ENCODE results near the gene PPP1R8.
"Not testable (repeated sequence)": the region's sequence is repeated elsewhere in the genome, so short reads cannot be mapped to it uniquely, and the experiment has no call there.

Gene PPP1R8

DNA sequence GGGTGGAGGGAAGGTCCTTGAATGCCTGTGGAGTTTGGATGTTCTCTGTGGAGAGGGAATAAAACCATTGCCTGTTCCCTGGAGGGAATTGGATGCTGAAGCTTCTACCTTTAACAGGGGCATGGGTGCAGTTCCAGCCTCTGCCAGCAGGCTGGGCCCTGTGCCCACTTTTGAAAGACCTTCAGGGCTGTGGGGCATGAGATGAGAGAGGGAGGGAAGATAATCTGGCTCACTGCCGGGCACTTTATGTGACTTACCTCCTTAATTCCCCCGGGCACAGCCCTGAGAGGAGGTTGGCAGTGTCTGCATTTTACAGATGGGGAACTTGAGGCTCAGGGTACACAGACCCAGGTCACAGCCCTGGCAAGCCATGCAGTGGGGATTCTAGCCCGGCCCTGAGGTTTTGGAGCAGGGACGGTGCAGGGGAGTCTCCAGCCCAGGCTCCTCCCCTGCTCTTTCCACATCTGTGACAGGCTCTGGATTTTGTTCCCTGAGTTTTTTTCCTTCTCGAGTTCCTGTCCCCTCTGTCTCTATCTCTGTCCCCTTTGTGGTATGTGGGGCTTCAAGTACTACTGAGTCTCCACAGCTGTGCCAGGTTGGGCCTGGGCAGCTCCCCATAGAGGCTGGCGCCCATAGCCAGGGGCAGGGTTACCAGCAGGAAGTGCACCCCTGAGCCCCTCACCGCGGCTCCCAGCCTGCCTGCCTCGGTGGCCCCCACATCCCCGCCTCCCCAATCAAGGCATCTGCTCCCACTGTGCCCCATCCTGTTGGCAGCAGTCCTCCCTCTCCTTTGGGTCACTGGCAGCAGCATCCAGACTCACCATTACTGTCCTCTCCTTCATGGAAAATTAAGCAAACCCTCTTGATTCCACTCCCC is 27.7 kb downstream of the PPP1R8 start:
- Mint-ChIP-seq H3K36me3 (ENCODE audit: low read depth) (no peaks in the 10 kb centered on the region), H3K4me3 (no peak overlapping the region), H3K9me3 (no peaks in the 10 kb centered on the region), H3K4me1 (ENCODE audit: low read depth) (peaks cover 12% of the 10 kb centered on the region), H3K27me3 (ENCODE audit: low read depth) (no peaks in the 10 kb centered on the region), H3K27ac (peak overlapping the region; percentile 66)

DNA sequence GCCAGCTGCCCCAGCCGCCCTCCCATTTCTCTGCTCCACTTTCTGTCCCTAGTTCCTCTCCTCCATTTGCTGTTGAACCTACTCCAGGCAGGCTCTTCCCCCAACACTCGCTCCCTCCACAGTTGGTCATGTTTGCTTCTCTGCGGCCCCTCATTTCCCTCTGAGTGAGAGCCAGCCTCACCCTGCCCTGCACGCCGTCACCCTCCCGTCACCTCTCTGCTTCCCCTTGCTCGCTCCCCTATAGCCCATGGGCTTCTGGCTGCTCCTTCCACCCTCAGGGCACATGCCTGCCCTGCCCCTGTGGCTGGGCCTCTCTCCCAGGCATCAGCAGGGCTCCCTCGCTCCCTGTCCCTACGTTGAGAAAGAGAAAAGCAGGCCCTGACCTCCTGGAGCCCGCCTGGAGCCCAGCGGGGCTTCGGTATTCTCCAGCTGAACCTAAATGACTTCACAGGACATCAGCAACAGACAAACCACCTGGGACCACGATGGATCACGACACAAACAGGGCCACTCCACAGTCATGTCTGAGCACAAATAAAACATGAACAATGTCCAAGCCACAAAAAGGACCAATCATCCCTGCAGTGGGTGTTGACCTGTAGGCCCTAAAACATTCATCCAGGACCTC is 28.5 kb downstream of the PPP1R8 start:
- H3K4me1 Mint-ChIP-seq (ENCODE audit: low read depth): peaks cover 17% of the 10 kb centered on the region
- no peaks in the 10 kb centered on the region for H3K36me3 Mint-ChIP-seq (ENCODE audit: low read depth)
- no peak overlapping the region for H3K4me3 Mint-ChIP-seq
- no peak overlapping the region for H3K27ac Mint-ChIP-seq
- H3K9me3 Mint-ChIP-seq: no peaks in the 10 kb centered on the region
- H3K27me3 Mint-ChIP-seq (ENCODE audit: low read depth): no peaks in the 10 kb centered on the region

DNA sequence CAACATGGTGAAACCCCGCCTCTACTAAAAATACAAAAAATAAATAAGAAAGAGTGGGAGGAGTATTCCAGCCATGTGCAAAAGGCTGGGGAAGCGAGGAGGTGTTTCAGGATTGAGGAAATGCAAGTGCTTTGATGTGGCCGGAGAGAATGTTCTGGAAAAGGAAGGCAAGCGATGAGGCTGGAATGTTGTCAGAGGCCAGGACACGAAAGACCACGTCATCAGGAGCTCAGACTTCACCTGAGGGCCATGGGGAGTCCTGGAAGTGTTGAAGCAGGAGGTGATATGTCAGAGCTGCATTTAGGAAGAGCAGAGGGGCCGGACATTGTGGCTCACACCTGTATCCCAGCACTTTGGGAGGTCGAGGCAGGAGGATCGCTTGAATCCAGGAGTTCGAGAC is 30.9 kb downstream of the PPP1R8 start:
- Mint-ChIP-seq H3K4me3 (no peak overlapping the region), H3K27me3 (ENCODE audit: low read depth) (no peaks in the 10 kb centered on the region), H3K36me3 (ENCODE audit: low read depth) (no peaks in the 10 kb centered on the region), H3K9me3 (no peaks in the 10 kb centered on the region), H3K27ac (no peak overlapping the region), H3K4me1 (ENCODE audit: low read depth) (peaks cover 30% of the 10 kb centered on the region)

DNA sequence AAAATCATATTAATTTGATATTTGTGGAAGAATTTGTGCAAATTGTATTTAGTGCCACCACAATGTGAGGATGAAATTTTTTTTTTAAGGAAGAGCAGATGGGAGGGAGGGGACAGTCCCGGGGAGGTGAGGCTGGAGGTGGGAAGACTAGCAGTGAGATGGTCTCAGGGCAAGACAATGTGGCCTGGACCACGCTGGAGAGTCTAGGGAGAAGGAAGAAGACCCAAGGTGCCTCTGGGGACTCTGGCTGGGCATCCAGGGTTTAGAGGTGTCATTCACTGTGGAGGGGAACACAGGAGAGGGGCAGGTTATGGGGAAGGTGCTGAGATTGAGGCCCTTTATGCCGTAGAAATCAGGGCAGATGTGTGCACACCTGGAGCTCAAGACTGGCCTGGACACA is 31.4 kb downstream of the PPP1R8 start:
- Mint-ChIP-seq H3K27me3 (ENCODE audit: low read depth) (no peaks in the 10 kb centered on the region), H3K4me3 (no peak overlapping the region), H3K36me3 (ENCODE audit: low read depth) (no peaks in the 10 kb centered on the region), H3K9me3 (no peaks in the 10 kb centered on the region), H3K4me1 (ENCODE audit: low read depth) (peaks cover 32% of the 10 kb centered on the region), H3K27ac (peak overlapping the region; percentile 37)

DNA sequence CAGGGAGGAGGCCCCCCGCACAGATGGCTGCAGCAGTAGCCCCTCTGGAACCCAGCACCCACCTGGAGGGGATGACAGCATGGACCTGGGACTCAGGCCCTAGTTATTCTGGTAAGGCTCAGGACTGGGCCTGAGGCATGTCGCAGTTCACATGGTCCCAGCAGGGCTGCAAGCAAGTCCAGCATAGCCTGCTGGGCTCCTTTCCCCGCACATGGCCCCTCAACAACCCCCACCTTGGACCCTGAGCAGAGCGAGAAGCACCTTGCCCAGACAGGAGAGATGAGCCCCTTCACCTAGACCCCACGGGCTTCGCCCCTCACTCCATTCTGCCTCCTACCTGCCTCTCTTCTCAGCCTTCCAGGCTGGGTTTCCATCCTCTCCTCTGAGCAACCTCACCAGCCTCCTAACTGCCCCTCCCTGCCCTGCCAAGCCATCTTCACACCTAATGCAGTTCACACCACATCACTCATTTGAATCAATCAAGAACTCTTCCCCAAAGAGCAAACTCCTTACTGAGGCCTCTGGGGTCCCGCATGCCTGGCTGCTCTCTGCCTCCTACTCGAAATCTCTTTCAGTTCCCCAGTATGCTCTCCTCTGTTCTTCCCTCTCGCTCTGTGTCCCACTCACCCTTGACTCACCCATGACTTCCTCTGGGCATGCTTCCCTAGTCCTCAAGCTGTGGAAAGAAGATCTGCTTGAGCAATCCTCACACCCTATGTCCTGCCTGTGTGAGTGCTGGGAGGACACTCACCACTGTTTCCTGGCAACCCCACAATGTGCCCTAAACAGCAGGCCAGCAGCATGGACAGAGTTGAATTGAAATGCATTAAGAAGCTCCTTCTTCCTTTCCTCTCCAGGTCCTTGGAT is 32.3 kb downstream of the PPP1R8 start:
- Mint-ChIP-seq H3K9me3 (no peaks in the 10 kb centered on the region), H3K27ac (peak overlapping the region; percentile 79), H3K4me1 (ENCODE audit: low read depth) (peaks cover 38% of the 10 kb centered on the region), H3K27me3 (ENCODE audit: low read depth) (no peaks in the 10 kb centered on the region), H3K36me3 (ENCODE audit: low read depth) (no peaks in the 10 kb centered on the region), H3K4me3 (no peak overlapping the region)

DNA sequence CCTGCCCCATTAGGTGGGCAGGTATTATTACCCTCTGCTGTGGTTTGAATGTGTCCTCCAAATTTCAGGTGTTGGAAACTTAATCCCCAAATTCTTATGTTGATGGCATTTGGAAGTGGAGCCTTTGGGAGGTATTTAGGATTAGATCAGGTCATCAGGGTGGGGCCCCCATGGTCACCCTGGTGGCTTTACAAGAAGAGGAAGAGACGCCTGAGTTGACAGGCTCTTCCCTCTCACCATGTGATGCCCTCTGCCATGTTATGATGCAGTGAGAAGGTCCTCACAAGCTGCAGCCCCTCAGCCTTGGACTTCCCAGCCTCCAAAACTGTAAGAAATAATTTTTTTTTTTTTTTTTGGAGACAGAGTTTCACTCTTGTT is 32.9 kb downstream of the PPP1R8 start:
- peaks cover 38% of the 10 kb centered on the region for H3K4me1 Mint-ChIP-seq (ENCODE audit: low read depth)
- H3K27ac Mint-ChIP-seq: peak overlapping the region; percentile 79

DNA sequence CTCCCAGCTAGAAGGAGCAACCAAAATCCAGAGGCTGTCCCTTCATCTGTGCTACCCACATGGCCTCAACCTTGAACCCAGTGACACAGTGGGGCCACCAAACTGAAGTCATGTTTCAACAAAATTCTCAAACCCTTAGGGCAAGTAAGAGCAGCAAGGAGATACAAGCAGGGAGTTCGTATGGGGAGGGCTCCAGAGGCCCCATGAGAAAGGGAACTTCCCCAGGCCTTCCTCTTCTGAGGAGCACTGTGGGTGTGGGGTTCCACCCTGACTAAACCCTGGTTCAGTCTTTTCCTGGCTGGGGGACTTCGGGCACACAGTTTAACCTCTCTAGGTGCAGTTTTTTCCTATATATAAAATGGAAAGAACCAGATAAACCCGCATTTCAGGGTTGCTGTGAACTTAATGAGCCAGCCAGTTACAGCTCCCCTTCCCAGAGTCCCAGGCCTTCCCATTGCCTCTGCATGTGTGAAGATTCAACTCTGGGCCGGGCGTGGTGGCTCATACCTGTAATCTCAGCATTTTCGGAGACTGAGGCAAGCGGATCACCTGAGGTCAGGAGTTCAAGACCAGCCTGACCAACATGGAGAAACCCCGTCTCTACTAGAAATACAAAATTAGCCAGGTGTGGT is 33.8 kb downstream of the PPP1R8 start:
- Mint-ChIP-seq H3K4me1 (ENCODE audit: low read depth) (peaks cover 44% of the 10 kb centered on the region), H3K9me3 (no peaks in the 10 kb centered on the region), H3K27ac (peak overlapping the region; percentile 97), H3K4me3 (no peak overlapping the region), H3K36me3 (ENCODE audit: low read depth) (no peaks in the 10 kb centered on the region), H3K27me3 (ENCODE audit: low read depth) (no peaks in the 10 kb centered on the region)

More for the DNA sequence above, 32.9 kb downstream of the PPP1R8 start:
- Mint-ChIP-seq H3K9me3 (no peaks in the 10 kb centered on the region), H3K4me3 (no peak overlapping the region), H3K27me3 (ENCODE audit: low read depth) (no peaks in the 10 kb centered on the region), H3K36me3 (ENCODE audit: low read depth) (no peaks in the 10 kb centered on the region)

DNA sequence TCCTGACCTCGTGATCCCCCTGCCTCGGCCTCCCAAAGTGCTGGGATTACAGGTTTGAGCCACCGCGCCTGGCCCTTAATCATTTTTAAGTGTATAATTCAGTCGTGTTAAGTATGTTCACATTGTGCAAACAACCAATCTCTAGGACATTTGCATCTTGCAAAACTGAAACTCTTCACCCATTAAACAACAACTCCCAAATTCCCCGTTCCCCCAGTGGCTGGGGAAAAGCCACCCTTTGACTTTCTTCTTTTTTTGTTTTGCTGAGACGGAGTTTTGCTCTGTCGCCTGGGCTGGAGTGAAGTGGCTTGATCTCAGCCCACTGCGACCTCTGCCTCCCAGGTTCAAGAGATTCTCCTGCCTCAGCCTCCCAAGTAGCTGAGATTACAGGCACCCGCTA is 35.2 kb downstream of the PPP1R8 start:
- Mint-ChIP-seq H3K9me3 (no peaks in the 10 kb centered on the region), H3K27ac (no peak overlapping the region), H3K27me3 (ENCODE audit: low read depth) (no peaks in the 10 kb centered on the region), H3K4me3 (no peak overlapping the region), H3K4me1 (ENCODE audit: low read depth) (peaks cover 50% of the 10 kb centered on the region), H3K36me3 (ENCODE audit: low read depth) (no peaks in the 10 kb centered on the region)

DNA sequence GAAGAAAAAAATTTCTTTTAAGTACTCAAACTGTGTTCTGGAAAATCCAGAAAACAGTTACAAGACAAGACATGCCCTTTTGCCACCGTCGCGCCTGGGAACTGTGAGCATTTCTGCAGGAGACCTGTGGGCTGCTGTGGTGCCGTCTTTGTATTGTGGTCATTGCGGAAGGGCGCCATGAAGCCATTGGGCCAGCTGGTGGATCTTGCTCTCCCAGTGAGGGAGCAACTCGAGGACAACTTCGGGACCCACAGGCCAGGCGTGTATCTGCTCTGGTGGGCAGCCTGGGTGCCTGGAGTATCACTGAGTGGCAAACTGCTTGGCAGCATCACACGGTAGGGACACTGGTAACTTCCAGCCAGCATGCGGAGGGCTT is 38.0 kb downstream of the PPP1R8 start:
- Mint-ChIP-seq H3K27ac (peak overlapping the region; percentile 86), H3K9me3 (no peaks in the 10 kb centered on the region), H3K27me3 (ENCODE audit: low read depth) (no peaks in the 10 kb centered on the region), H3K4me1 (ENCODE audit: low read depth) (peaks cover 45% of the 10 kb centered on the region), H3K36me3 (ENCODE audit: low read depth) (peaks cover 3% of the 10 kb centered on the region), H3K4me3 (peak overlapping the region; percentile 10)

DNA sequence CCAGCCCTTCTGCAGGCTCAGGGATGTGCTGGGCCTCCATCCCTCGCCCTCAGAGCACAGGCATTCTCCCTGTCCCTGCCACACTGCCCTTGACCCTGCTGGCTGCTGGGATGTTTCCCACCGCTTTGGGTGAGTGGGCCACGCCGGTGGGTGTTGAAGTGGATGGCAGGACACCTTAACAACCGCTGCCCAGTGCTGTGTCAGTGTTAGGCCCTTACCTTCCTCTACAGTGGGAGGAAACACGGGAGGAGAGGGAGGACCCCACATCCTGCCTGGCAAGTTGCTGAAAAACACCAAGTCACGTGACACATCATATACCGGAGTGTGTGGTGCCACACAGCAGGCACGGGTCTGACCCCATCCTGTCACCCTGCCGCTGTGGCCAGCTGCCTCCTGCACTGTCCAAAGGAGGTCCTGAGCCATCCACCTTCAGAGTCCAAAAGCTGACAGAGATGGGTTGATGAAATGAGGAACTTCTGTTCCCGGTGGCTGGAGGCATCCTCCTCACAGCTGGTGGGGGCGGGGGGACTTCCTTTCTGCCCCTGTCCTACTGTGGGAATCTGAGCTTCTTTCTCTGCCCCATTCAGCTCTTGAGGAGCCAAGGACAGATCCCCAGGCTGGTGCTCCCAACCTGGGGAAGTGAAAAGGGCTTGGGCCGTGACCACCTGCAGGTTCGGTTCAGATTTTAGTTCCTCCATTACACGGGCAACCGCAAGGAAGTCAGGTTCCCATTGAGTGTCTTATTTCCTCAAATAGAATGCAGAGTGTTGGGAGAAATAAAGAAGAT is 38.5 kb downstream of the PPP1R8 start:
- Mint-ChIP-seq H3K4me1 (ENCODE audit: low read depth) (peaks cover 43% of the 10 kb centered on the region), H3K4me3 (peak overlapping the region; percentile 63), H3K9me3 (no peaks in the 10 kb centered on the region)

DNA sequence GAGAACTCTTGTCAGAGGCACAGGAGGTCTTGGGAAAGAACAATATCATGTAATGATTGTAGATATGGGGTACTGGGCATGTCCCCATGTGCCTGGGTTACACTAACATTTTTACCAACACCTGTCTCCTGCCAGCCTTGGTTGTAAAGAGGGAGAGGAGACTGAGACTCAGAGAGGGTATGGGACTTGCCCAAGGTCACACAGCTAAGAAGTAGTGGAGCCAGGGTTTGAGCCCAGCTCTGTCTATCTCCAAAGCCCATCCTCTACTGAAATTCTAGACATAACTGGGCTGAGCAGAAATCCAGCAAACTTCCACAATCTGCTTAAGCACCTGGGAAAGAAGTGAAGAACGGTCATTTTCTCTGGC is 39.1 kb downstream of the PPP1R8 start:
- Mint-ChIP-seq H3K27me3 (ENCODE audit: low read depth) (no peaks in the 10 kb centered on the region), H3K27ac (peak overlapping the region; percentile 86), H3K4me3 (peak overlapping the region; percentile 63), H3K36me3 (ENCODE audit: low read depth) (peaks cover 6% of the 10 kb centered on the region), H3K9me3 (no peaks in the 10 kb centered on the region), H3K4me1 (ENCODE audit: low read depth) (peaks cover 41% of the 10 kb centered on the region)

More for the DNA sequence above, 38.5 kb downstream of the PPP1R8 start:
- no peaks in the 10 kb centered on the region for H3K27me3 Mint-ChIP-seq (ENCODE audit: low read depth)
- peaks cover 5% of the 10 kb centered on the region for H3K36me3 Mint-ChIP-seq (ENCODE audit: low read depth)
- peak overlapping the region; percentile 86 for H3K27ac Mint-ChIP-seq

DNA sequence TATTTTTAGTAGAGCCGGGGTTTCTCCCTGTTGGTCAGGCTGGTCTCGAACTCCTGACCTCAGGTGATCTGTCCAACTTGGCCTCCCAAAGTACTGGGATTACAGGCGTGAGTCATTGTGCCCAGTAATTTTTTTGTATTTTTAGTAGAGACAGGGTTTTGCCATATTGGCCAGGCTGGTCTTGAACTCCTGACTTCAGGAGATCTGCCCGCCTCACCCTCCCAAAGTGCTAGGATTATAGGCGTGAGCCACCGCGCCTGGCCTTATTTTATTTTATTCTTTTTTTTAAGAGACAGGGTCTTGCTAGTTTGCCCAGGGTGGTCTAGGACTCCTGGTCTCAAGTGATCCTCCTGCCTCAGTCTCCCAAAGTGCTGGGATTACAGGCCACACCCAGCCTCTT is 40.5 kb downstream of the PPP1R8 start:
- not testable (repeated sequence) for H3K4me3 Mint-ChIP-seq; H3K9me3 Mint-ChIP-seq; H3K27me3 Mint-ChIP-seq (ENCODE audit: low read depth); H3K27ac Mint-ChIP-seq
- Mint-ChIP-seq H3K4me1 (ENCODE audit: low read depth) (peaks cover 36% of the 10 kb centered on the region), H3K36me3 (ENCODE audit: low read depth) (peaks cover 11% of the 10 kb centered on the region)

DNA sequence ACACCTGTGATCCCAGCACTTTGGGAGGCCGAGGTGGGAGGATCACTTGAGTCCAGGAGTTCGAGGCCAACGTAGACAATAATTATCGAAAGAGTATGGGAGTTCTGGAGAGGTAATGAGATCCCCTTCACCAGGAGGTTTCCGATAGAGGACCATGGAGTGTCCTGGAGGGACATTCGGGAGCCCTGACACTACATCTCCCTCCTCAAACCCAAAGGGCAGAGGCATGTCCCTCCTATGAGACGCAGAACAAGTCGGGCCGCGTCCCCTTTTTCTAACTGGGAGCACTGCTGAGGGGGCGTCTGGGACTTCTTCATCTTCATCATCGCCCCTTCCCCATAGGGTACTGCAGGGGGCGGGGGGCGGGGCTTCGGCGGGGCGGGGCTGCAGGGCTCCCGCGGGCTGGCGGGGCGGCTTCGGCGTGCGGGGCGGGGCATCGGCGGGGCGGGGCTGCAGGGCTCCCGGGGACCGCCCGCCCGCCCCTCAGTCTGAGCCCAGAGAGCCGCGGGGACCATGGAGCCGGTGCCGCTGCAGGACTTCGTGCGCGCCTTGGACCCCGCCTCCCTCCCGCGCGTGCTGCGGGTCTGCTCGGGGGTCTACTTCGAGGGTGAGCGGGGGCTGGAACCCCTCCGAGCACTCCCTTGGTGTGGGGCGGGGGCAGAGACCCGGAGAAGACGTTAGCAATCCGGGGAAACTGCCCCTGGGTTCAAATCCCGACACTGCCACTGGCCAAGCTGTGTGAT is 41.6 kb downstream of the PPP1R8 start, which contains the start of gene THEMIS2:
THEMIS2 (plus strand) TSS at position 486 of the 743 bp plus-strand sequence; CDS start at position 514, 28 bp downstream.
- no peaks in the 10 kb centered on the region for H3K27me3 Mint-ChIP-seq (ENCODE audit: low read depth)
- H3K4me3 Mint-ChIP-seq: peak within 1 kb of the TSS; percentile 95
- H3K27ac Mint-ChIP-seq: peak within 1 kb of the TSS; percentile 83
- no peaks in the 10 kb centered on the region for H3K9me3 Mint-ChIP-seq
- H3K4me1 Mint-ChIP-seq (ENCODE audit: low read depth): peaks cover 36% of the 10 kb centered on the region
- H3K36me3 Mint-ChIP-seq (ENCODE audit: low read depth): peaks cover 11% of the 10 kb centered on the region

Measured in T-helper 1 cell treated with Interleukin-12 subunit alpha and Interleukin-12 subunit beta and Interleukin-4 antibody, amounts not matched to agents 30 μg/mL and 1 μg/mL, for 36 hours (primary cell).